Sigmoid colon (tissue), 4 donors: Measurements from ENCODE around the gene REC8.
"Not testable (repeated sequence)": the region's sequence is repeated elsewhere in the genome, so short reads cannot be mapped to it uniquely, and the experiment has no call there.

Experiments
- CTCF ChIP-seq, 4 experiments: fragments of 450-650 bp in 3 of 4; fragments of 200-600 bp in 1 of 4; IDR thresholded peaks; one replicate each; pipeline ENCODE4 v1.5.1; 2016 to 2019; ENCODE audit warnings: antibody characterized with exemption in 4 of 4, mild to moderate bottlenecking in 3 of 4, moderate library complexity in 2 of 4
- POLR2AphosphoS5 ChIP-seq, 4 donors: sonication (generic); formaldehyde crosslinking; IDR thresholded peaks; one replicate each; pipeline ENCODE4 v1.6.1; 2017; ENCODE audit warnings: antibody characterized with exemption in 4 of 4

- not testable (repeated sequence) for TF ChIP-seq POLR2AphosphoS5, CTCF (IDR thresholded peaks at IDR 0.05)
Measured at GRCh38 chr14:24203249-24203886, 31.5 kb downstream of the REC8 start.
